Kidney epithelial cell (primary cell): Measurements from ENCODE around the gene H2BK1. TPM values are rescaled to one million over a fixed set of nuclear protein-coding genes. Genes with fewer than 3 reads are reported as not detected.

ENCODE experiments used
- DNase-seq: peaks from one replicate; pipeline ENCODE4 v3.0.0-alpha.2; 2010; ENCODE audit warnings: low read depth
- H3K27me3 ChIP-seq: 2 replicates; pipeline ENCODE4 v1.6.0; 2011; ENCODE audit warnings: low read length; ENCODE audit not compliant: control insufficient read depth, insufficient read depth
- H3K36me3 ChIP-seq: 2 replicates; pipeline ENCODE4 v1.5.1; 2011; ENCODE audit warnings: low read length; ENCODE audit not compliant: control insufficient read depth, insufficient read depth
- H3K4me3 ChIP-seq: 2 replicates; pipeline ENCODE4 v1.5.1; 2011; ENCODE audit warnings: low read depth, mild to moderate bottlenecking, control low read depth, low read length
- CTCF ChIP-seq: IDR thresholded peaks from 2 replicates; pipeline ENCODE4 v1.5.1; 2011; ENCODE audit warnings: mild to moderate bottlenecking, moderate library complexity, low read length, control low read depth, inconsistent platforms; ENCODE audit not compliant: insufficient read depth, poor library complexity, severe bottlenecking
- total RNA-seq: library from RNA; depleted of rRNA; stranded (reverse); fragments of >200 nt; gene quantifications from 2 replicates; pipeline ENCODE4 v1.2.3, GENCODE V29; 2015

Gene H2BK1
- total RNA-seq, 1 donor from 2014 or later = not detected

- H3K4me3 ChIP-seq = no peak overlapping the region
- no peak for DNase-seq
- H3K36me3 ChIP-seq = no peaks in the 10 kb centered on the region
- peaks cover 2% of the 10 kb centered on the region for H3K27me3 ChIP-seq
- TF ChIP-seq CTCF = no peak
Observed at GRCh38 chr7:151211155-151211772, 976 bp upstream of the H2BK1 start.

- Histone ChIP-seq H3K4me3 (no peak overlapping the region), H3K36me3 (no peaks in the 10 kb centered on the region), H3K27me3 (peaks cover 13% of the 10 kb centered on the region)
- no peak for TF ChIP-seq CTCF
- DNase-seq = no peak
Observed at GRCh38 chr7:151209588-151209987, 700 bp downstream of the H2BK1 start.

GRCh38 chr7:151208253-151208862, 1.9 kb downstream of the H2BK1 start:
- Histone ChIP-seq H3K27me3 (peaks cover 19% of the 10 kb centered on the region), H3K36me3 (no peaks in the 10 kb centered on the region), H3K4me3 (no peak overlapping the region)
- no peak for TF ChIP-seq CTCF
- DNase-seq = no peak

DNA sequence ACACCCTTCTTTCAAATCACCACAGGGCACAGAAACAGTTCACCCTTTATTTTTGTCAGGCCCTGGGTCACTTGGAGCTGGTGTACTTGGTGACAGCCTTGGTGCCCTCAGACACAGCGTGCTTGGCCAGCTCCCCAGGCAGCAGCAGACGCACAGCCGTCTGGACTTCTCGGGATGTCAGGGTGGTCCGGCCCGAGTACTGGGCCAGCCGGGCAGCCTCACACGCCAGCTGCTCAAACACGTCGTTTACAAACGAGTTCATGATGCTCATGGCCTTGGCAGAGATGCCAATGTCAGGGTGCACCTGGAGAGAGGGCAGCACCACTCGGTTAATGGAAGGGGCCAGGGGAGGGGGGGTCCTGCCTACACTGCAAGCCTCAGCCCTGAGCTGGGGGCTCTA, 2.5 kb downstream of the H2BK1 start:
- H3K4me3 ChIP-seq = no peak overlapping the region
- no peaks in the 10 kb centered on the region for H3K36me3 ChIP-seq
- TF ChIP-seq CTCF = no peak
- DNase-seq = no peak
- H3K27me3 ChIP-seq = peaks cover 19% of the 10 kb centered on the region

DNA sequence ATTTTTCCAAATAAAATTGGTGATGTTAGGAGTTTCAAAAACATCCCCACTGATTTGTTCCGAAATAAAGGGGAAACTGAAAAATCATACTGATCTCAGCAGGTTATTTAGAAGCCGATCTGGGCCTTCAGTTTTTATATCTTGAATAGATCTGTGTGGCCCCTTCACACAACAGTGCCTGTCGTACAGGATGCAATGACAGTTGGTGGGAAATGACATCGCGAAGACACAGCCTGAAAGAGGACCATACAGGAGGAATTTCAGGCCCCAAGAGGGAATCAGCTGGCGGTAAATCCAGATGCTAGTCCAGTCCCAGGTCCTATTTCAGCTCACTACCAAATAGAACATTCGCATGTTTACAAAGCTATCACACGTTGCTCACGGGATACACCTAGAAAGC, 3.0 kb downstream of the H2BK1 start:
- no peak for DNase-seq
- no peak overlapping the region for H3K4me3 ChIP-seq
- peaks cover 21% of the 10 kb centered on the region for H3K27me3 ChIP-seq
- no peaks in the 10 kb centered on the region for H3K36me3 ChIP-seq
- TF ChIP-seq CTCF = no peak

DNA sequence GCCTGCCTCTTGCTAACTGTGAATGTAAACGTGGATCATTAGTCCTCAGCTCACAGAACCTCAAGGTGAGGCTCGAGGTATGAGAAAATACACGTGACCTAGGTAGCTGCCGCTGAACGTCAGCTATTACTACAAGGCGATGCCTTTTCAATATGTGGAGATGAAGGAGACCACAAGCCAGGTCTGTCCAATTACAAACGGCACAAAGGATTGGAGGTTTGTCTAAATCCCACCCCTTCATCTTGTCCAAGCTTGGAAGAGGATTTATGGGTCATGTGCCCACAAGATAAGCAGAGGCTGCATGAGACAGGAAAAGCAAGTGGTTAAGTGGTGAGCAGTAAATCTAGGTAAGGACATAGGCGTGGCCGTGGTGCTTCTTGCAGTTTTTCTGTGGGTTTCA, 3.4 kb downstream of the H2BK1 start:
- DNase-seq = no peak
- TF ChIP-seq CTCF = no peak
- Histone ChIP-seq H3K4me3 (no peak overlapping the region), H3K27me3 (peaks cover 21% of the 10 kb centered on the region), H3K36me3 (no peaks in the 10 kb centered on the region)
